CD4-positive, alpha-beta memory T cell (primary cell): ENCODE results near the gene APOBEC3B. TPM values are rescaled to one million over a fixed set of nuclear protein-coding genes. Genes with fewer than 3 reads are reported as not detected.
"Not testable (repeated sequence)": the region's sequence is repeated elsewhere in the genome, so short reads cannot be mapped to it uniquely, and the experiment has no call there.

ENCODE experiments used
- CTCF ChIA-PET: fragments of 350-600 bp; sonication (Branson Sonifier 250); formaldehyde crosslinking; loops from one replicate; lab custom pipeline; 2021; ENCODE audit warnings: inconsistent platforms; ENCODE audit not compliant: partially characterized antibody; lab: Charles Lee
- POLR2A ChIA-PET: fragments of 350-600 bp; sonication (Branson Sonifier 250); formaldehyde crosslinking; loops from one replicate; lab custom pipeline; 2021; ENCODE audit not compliant: partially characterized antibody; lab: Charles Lee
- DNase-seq, 5 donors: peaks; one replicate each; pipeline versions ENCODE4 v3.0.0 to v3.0.0-alpha.2; 2020 to 2022; ENCODE audit warnings: mixed read lengths in 1 of 5
- H3K27ac ChIP-seq: one replicate; pipeline ENCODE4 v1.7.0; 2013; ENCODE audit warnings: low read depth, low read length
- H3K27me3 ChIP-seq: 2 replicates; pipeline ENCODE4 v1.7.0; 2013; ENCODE audit warnings: mild to moderate bottlenecking, low read length, moderate library complexity; ENCODE audit not compliant: insufficient read depth
- H3K36me3 ChIP-seq: 2 replicates; pipeline ENCODE4 v1.7.0; 2013; ENCODE audit warnings: mild to moderate bottlenecking, low read length, moderate library complexity; ENCODE audit not compliant: insufficient read depth
- H3K4me1 ChIP-seq: 2 replicates; pipeline ENCODE4 v1.7.0; 2013; ENCODE audit warnings: mild to moderate bottlenecking, low read length, moderate library complexity; ENCODE audit not compliant: insufficient read depth
- H3K4me3 ChIP-seq, 2 donors: one replicate each; pipeline ENCODE4 v1.7.0; 2013; ENCODE audit warnings: low read length in 2 of 2, mild to moderate bottlenecking in 1 of 2
- H3K9me3 ChIP-seq, 2 donors: one replicate each; pipeline ENCODE4 v1.7.0; 2013; ENCODE audit warnings: low read length in 2 of 2, control low read depth in 1 of 2; ENCODE audit not compliant: control insufficient read depth in 1 of 2
- H3K27ac Mint-ChIP-seq, 7 donors: one replicate each; pipeline ENCODE4 v1.8.0; 2020 to 2021; ENCODE audit warnings: mixed read lengths in 7 of 7, mild to moderate bottlenecking in 6 of 7, inconsistent platforms in 3 of 7, moderate library complexity in 3 of 7
- H3K27me3 Mint-ChIP-seq, 2 donors: one replicate each; pipeline ENCODE4 v1.8.0; 2020 to 2021; ENCODE audit warnings: mixed read lengths in 2 of 2
- H3K36me3 Mint-ChIP-seq, 2 donors: one replicate each; pipeline ENCODE4 v1.8.0; 2020 to 2021; ENCODE audit warnings: mixed read lengths in 2 of 2, inconsistent platforms in 1 of 2, mild to moderate bottlenecking in 1 of 2
- H3K4me1 Mint-ChIP-seq, 4 donors: one replicate each; pipeline ENCODE4 v1.8.0; 2020 to 2021; ENCODE audit warnings: mixed read lengths in 4 of 4, mild to moderate bottlenecking in 1 of 4
- H3K4me3 Mint-ChIP-seq, 8 donors: one replicate each; pipeline ENCODE4 v1.8.0; 2020 to 2021; ENCODE audit warnings: mixed read lengths in 8 of 8, mild to moderate bottlenecking in 7 of 8, moderate library complexity in 6 of 8, inconsistent platforms in 3 of 8
- H3K9me3 Mint-ChIP-seq, 8 donors: one replicate each; pipeline ENCODE4 v1.8.0; 2020 to 2021; ENCODE audit warnings: mixed read lengths in 8 of 8, mild to moderate bottlenecking in 5 of 8, inconsistent platforms in 3 of 8, moderate library complexity in 1 of 8
- intact Hi-C: fragments of 100-400 bp; cut with micrococcal nuclease; formaldehyde crosslinking; loops from one replicate; pipeline ENCODE4 v1.15.1; 2023
- polyA plus RNA-seq, 2 donors: library from polyadenylated mRNA; unstranded; fragments of 300-500 nt; fragmentation: Illumina TruSeq; gene quantifications; one replicate each; pipeline ENCODE4 v1.2.3, GENCODE V29; 2021
- total RNA-seq, 2 experiments: library from RNA; stranded (reverse); gene quantifications; one replicate each; pipeline ENCODE4 v1.2.3, GENCODE V29; 2021

Gene APOBEC3B
- total and polyA plus RNA-seq, 4 experiments from 2014 or later, result 0.31 to 1.3 (median 0.48) TPM

DNA sequence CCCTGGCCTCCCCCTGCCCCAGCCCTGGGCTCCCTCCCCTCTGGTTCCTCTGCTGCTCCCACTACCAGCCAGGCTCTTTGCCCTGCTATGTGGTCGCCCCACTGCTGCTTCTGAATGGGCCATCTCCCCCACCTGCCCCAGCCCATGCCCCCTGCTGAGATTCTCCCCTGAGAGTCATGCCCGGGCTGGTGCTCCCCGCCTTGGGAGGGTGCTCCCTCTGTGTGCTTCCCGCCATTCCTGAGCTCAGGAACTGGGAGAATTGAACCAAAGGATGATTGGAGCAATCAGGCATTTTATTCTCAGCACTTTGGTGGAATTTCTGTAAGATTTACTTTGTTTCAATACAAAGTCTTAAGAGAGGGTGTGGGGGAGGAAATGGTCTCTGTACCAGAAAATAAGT, 45.6 kb downstream of the APOBEC3B start:
- no peaks in the 10 kb centered on the region for H3K9me3 ChIP-seq
- H3K36me3 ChIP-seq, result peaks cover 11% of the 10 kb centered on the region
- no peak for DNase-seq
- peak overlapping the region in 2 of 7 donors; percentile 68 to 77 for H3K27ac Mint-ChIP-seq
- no peaks in the 10 kb centered on the region for H3K27me3 Mint-ChIP-seq
- no peak overlapping the region for H3K4me3 ChIP-seq
- no peak overlapping the region for H3K27ac ChIP-seq
- H3K4me1 Mint-ChIP-seq, result peaks cover 16 to 46% (median 32%) of the 10 kb centered on the region in 4 donors
- peaks cover 31% of the 10 kb centered on the region for H3K4me1 ChIP-seq
- peaks cover 0 to 2% (median 0%) of the 10 kb centered on the region in 8 donors for H3K9me3 Mint-ChIP-seq
- POLR2A ChIA-PET, result no interaction called here
- no peaks in the 10 kb centered on the region for H3K27me3 ChIP-seq
- H3K36me3 Mint-ChIP-seq, result peaks cover 14 to 39% of the 10 kb centered on the region in 2 donors
- CTCF ChIA-PET, result interaction anchor here (1.0 to 1.1 kb wide), 2 partner anchors 21 to 25 kb away, joined by 3 read pairs; no protein-coding TSS in a partner anchor
- no peak overlapping the region for H3K4me3 Mint-ChIP-seq
- intact Hi-C loops, result no loop called here

DNA sequence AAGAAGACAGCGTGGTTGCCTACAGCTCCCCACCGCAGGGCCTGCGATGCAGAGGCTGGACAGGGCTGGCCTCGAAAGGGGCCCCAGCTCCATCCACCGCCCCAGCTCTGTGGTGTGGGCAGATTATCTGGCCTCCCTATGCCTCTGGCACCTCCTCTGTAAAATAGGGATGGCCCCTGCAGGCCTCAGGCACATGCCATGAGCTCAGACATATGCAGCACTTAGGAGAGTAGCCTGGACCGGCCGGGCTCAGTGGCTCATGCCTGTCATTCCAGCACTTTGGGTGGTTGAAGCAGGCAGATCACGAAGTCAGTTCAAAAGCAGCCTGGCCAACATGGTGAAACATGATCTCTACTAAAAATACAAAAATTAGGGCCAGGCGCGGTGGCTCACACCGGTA, 46.1 kb downstream of the APOBEC3B start:
- POLR2A ChIA-PET, result interaction anchor here (0.8 kb wide), 1 partner anchor 63 kb away, joined by 3 read pairs; no protein-coding TSS in a partner anchor
- CTCF ChIA-PET, result interaction anchor here (1.0 to 1.1 kb wide), 2 partner anchors 21 to 25 kb away, joined by 3 read pairs; no protein-coding TSS in a partner anchor
- Mint-ChIP-seq H3K36me3 (peaks cover 14 to 42% of the 10 kb centered on the region in 2 donors), H3K4me3 (no peak overlapping the region), H3K4me1 (peaks cover 16 to 44% (median 31%) of the 10 kb centered on the region in 4 donors), H3K27me3 (no peaks in the 10 kb centered on the region), H3K27ac (peak overlapping the region in 1 of 7 donors; percentile 77), H3K9me3 (peaks cover 0 to 2% (median 0%) of the 10 kb centered on the region in 8 donors)
- H3K27ac ChIP-seq, result no peak overlapping the region
- intact Hi-C loops, result no loop called here
- H3K4me3 ChIP-seq, result no peak overlapping the region
- H3K27me3 ChIP-seq, result no peaks in the 10 kb centered on the region
- peaks cover 28% of the 10 kb centered on the region for H3K4me1 ChIP-seq
- no peak for DNase-seq
- peaks cover 11% of the 10 kb centered on the region for H3K36me3 ChIP-seq
- H3K9me3 ChIP-seq, result no peaks in the 10 kb centered on the region

GRCh38 chr22:39029227-39029626, 47.1 kb downstream of the APOBEC3B start:
- H3K36me3 ChIP-seq, result peaks cover 3% of the 10 kb centered on the region
- peaks cover 11 to 39% (median 24%) of the 10 kb centered on the region in 4 donors for H3K4me1 Mint-ChIP-seq
- intact Hi-C loops, result no loop called here
- peaks cover 18% of the 10 kb centered on the region for H3K4me1 ChIP-seq
- no peak overlapping the region for H3K27ac ChIP-seq
- H3K9me3 Mint-ChIP-seq, result no peaks in the 10 kb centered on the region
- H3K27me3 Mint-ChIP-seq, result no peaks in the 10 kb centered on the region
- H3K9me3 ChIP-seq, result no peaks in the 10 kb centered on the region
- no peak for DNase-seq
- H3K27me3 ChIP-seq, result no peaks in the 10 kb centered on the region
- ChIA-PET CTCF (interaction anchor here (1.2 kb wide), 1 partner anchor 89 kb away, joined by 3 read pairs; no protein-coding TSS in a partner anchor), POLR2A (interaction anchor here (0.6 kb wide), 1 partner anchor 15 kb away, joined by 3 read pairs; no protein-coding TSS in a partner anchor)
- no peak overlapping the region for H3K4me3 ChIP-seq
- peak overlapping the region in 1 of 8 donors; percentile 11 for H3K4me3 Mint-ChIP-seq
- H3K36me3 Mint-ChIP-seq, result peaks cover 11 to 37% of the 10 kb centered on the region in 2 donors
- peak overlapping the region in 2 of 7 donors; percentile 27 to 41 for H3K27ac Mint-ChIP-seq

DNA sequence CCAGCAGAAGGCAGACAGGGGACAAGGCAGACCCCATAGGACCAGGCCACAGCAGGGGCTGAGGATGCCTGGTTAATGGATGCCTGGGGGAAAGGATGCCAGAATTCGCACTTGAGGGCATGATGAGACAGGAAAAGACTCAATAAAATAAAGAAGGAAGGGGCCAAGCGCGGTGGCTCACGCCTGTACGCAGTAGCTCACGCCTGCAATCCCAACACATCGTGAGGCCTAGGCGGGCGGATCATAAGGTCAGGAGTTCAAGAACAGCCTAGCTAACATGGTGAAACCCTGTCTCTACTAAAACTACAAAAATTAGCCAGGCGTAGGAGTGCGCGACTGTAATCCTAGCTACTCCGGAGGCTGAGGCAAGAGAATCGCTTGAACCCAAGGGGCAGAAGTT, 48.6 kb downstream of the APOBEC3B start:
- Histone ChIP-seq H3K4me3 (no peak overlapping the region), H3K27me3 (no peaks in the 10 kb centered on the region), H3K36me3 (no peaks in the 10 kb centered on the region), H3K9me3 (no peaks in the 10 kb centered on the region), H3K4me1 (peaks cover 4% of the 10 kb centered on the region), H3K27ac (no peak overlapping the region)
- CTCF ChIA-PET, result no interaction called here
- peak overlapping the region in 3 of 7 donors; percentile 6 to 68 (median 57) for H3K27ac Mint-ChIP-seq
- no peaks in the 10 kb centered on the region for H3K9me3 Mint-ChIP-seq
- peaks cover 7 to 26% of the 10 kb centered on the region in 2 donors for H3K36me3 Mint-ChIP-seq
- intact Hi-C loops, result no loop called here
- peaks cover 2 to 24% (median 12%) of the 10 kb centered on the region in 4 donors for H3K4me1 Mint-ChIP-seq
- H3K4me3 Mint-ChIP-seq, result no peak overlapping the region
- POLR2A ChIA-PET, result interaction anchor here (1.5 kb wide), 1 partner anchor 11 kb away, joined by 3 read pairs; no protein-coding TSS in a partner anchor
- no peaks in the 10 kb centered on the region for H3K27me3 Mint-ChIP-seq
- no peak for DNase-seq

- H3K4me3 ChIP-seq, H3K4me1 ChIP-seq, H3K27ac ChIP-seq, H3K9me3 Mint-ChIP-seq, H3K36me3 ChIP-seq, intact Hi-C loops, DNase-seq, H3K4me3 Mint-ChIP-seq, H3K9me3 ChIP-seq, H3K27me3 Mint-ChIP-seq, H3K27me3 ChIP-seq, H3K27ac Mint-ChIP-seq: not testable (repeated sequence)
- Mint-ChIP-seq H3K36me3 (peaks cover 7 to 19% of the 10 kb centered on the region in 2 donors), H3K4me1 (peaks cover 0 to 15% (median 9%) of the 10 kb centered on the region in 4 donors)
- POLR2A ChIA-PET, result interaction anchor here (0.7 to 1.5 kb wide), 2 partner anchors 12 to 75 kb away, joined by 3 to 4 read pairs; no protein-coding TSS in a partner anchor
- CTCF ChIA-PET, result interaction anchor here (1.3 kb wide), 1 partner anchor 10 kb away, joined by 4 read pairs; no protein-coding TSS in a partner anchor
Observed at GRCh38 chr22:39031434-39032295, 49.5 kb downstream of the APOBEC3B start.

DNA sequence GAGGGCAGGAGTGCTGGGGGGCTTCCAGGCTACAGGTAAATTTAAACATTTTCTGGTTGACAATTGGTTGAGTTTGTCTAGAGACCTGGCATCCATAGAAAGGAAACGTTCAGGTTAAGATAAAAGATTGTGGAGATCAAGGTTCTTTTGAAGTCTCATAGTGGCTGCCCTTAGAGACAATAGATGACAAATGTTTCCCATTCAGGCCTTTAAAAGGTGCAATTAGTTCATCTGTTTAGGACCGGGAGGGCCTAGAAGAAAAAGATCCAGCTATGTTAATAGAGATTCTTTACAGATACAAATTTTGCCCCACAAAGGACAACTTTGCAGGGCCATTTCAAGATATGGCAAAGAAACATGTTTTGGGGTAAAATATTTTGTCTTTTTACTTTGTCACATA, 54.9 kb downstream of the APOBEC3B start:
- Mint-ChIP-seq H3K4me1 (peaks cover 17 to 51% (median 30%) of the 10 kb centered on the region in 4 donors), H3K27ac (peak overlapping the region; percentile 48 to 84 (median 70)), H3K36me3 (peaks cover 6 to 15% of the 10 kb centered on the region in 2 donors), H3K4me3 (peak overlapping the region in 2 of 8 donors; percentile 24 to 35)
- POLR2A ChIA-PET, H3K9me3 ChIP-seq, H3K27me3 ChIP-seq, H3K27ac ChIP-seq, H3K36me3 ChIP-seq, H3K9me3 Mint-ChIP-seq, intact Hi-C loops, DNase-seq, H3K4me3 ChIP-seq, CTCF ChIA-PET, H3K27me3 Mint-ChIP-seq: not testable (repeated sequence)
- peaks cover 20% of the 10 kb centered on the region for H3K4me1 ChIP-seq
